ENCODE measurements around the gene PGLYRP2.

DNA sequence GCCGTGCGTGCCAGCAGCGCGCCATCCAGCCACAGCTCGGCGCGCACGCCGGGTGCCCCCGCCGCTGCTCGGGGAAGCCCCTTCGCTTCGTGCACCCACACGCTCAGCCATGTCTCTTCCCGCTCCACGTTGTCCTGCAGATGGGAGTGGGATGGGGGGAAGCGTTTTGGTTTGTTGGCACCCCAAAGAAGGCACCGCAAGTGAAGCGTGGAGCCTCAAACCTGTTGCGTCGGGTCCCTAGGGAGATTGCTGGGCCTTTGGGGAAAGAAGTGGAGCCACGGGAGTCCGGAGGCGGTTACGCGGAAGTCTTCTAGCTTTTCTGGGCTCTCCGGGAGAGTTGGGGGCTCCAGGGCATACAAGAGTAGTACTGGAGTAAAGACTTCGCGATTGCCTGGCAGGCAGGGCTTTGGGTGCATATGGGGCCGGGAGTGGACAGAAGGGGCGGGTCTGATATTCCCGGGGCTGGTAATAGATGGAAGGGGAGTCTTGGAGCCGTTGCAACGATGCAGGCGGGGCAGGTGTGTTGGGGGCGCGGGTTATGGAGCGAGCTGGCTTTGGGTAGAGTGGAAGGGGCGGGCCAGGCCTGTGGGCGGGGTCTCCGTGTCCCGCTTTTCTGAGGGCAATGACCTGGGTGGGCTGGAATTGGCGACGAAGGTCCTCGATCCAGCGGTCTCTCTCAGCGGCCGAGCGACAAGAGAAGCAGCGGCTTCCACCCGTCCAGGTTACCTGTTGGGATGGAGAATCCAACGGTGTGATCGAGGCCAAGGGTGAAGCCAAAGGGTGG, 21.4 kb downstream of the PGLYRP2 start:
- TF ChIP-seq, protein P1, sequence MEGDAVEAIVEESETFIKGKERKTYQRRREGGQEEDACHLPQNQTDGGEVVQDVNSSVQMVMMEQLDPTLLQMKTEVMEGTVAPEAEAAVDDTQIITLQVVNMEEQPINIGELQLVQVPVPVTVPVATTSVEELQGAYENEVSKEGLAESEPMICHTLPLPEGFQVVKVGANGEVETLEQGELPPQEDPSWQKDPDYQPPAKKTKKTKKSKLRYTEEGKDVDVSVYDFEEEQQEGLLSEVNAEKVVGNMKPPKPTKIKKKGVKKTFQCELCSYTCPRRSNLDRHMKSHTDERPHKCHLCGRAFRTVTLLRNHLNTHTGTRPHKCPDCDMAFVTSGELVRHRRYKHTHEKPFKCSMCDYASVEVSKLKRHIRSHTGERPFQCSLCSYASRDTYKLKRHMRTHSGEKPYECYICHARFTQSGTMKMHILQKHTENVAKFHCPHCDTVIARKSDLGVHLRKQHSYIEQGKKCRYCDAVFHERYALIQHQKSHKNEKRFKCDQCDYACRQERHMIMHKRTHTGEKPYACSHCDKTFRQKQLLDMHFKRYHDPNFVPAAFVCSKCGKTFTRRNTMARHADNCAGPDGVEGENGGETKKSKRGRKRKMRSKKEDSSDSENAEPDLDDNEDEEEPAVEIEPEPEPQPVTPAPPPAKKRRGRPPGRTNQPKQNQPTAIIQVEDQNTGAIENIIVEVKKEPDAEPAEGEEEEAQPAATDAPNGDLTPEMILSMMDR (IDR thresholded peaks at IDR 0.05; ENCODE audit: borderline replicate concordance, extremely low read depth, low read length, poor library complexity, severe bottlenecking): no peak
- TF ChIP-seq EZH2 (IDR thresholded peaks at IDR 0.05; ENCODE audit: borderline replicate concordance, low read depth, low read length, severe bottlenecking): no peak
